H1 (cell line): Measurements from ENCODE around the gene OAS3. TPM values are rescaled to one million over a fixed set of nuclear protein-coding genes. Genes with fewer than 3 reads are reported as not detected.

Source experiments
- CTCF ChIA-PET: fragments of 300-600 bp; sonication (Branson Sonifier 250); formaldehyde crosslinking; loops from one replicate; lab custom pipeline; 2021; ENCODE audit not compliant: partially characterized antibody; lab: Charles Lee
- POLR2A ChIA-PET: fragments of 300-600 bp; sonication (Branson Sonifier 250); formaldehyde crosslinking; loops from one replicate; lab custom pipeline; 2021; ENCODE audit warnings: inconsistent platforms; ENCODE audit not compliant: partially characterized antibody; lab: Charles Lee
- DNase-seq, 2 experiments: peaks; one replicate each; pipeline versions ENCODE4 v3.0.0 to v3.0.0-alpha.2; 2010 to 2022; ENCODE audit warnings: low spot score in 2 of 2, low read depth in 1 of 2, mixed read lengths in 1 of 2
- FAIRE-seq: peaks from 2 replicates; lab custom pipeline; 2011; peaks lifted over from hg19 to GRCh38; lab: Jason Lieb, UNC
- H2AFZ ChIP-seq: 2 replicates; pipeline ENCODE4 v1.8.1; 2012; ENCODE audit warnings: low read length, inconsistent platforms
- H2AK5ac ChIP-seq: 2 replicates; pipeline ENCODE4 v1.6.1; 2013; ENCODE audit warnings: low read depth, low read length
- H2BK120ac ChIP-seq: replicated peaks from 2 replicates; pipeline ENCODE3; 2013; ENCODE audit warnings: low read depth, low read length, inconsistent platforms
- H2BK12ac ChIP-seq: 2 replicates; pipeline ENCODE4 v1.6.1; 2013; ENCODE audit warnings: low read depth, low read length
- H2BK15ac ChIP-seq: 2 replicates; pipeline ENCODE4 v1.6.1; 2013; ENCODE audit warnings: low read length
- H2BK20ac ChIP-seq: 2 replicates; pipeline ENCODE4 v1.6.1; 2013; ENCODE audit warnings: low read length
- H2BK5ac ChIP-seq: 2 replicates; pipeline ENCODE4 v1.6.1; 2013; ENCODE audit warnings: low read depth, low read length
- H3K14ac ChIP-seq: 2 replicates; pipeline ENCODE4 v1.6.1; 2013; ENCODE audit warnings: inconsistent platforms; ENCODE audit not compliant: insufficient read length
- H3K18ac ChIP-seq: 2 replicates; pipeline ENCODE4 v1.6.1; 2013; ENCODE audit warnings: low read length; ENCODE audit errors: extremely low read depth
- H3K23ac ChIP-seq: 2 replicates; pipeline ENCODE4 v1.6.1; 2013; ENCODE audit warnings: inconsistent platforms; ENCODE audit not compliant: insufficient read length
- H3K23me2 ChIP-seq: 2 replicates; pipeline ENCODE4 v1.6.1; 2013; ENCODE audit warnings: low read depth, low read length
- H3K27ac ChIP-seq: 2 replicates; pipeline ENCODE4 v1.6.1; 2011; ENCODE audit warnings: low read depth, low read length, inconsistent platforms
- H3K27me3 ChIP-seq, 4 experiments: replicated peaks in 1 of 4; 1 replicate in 1 of 4; 2 replicates in 3 of 4; pipeline versions ENCODE4 v1.6.1 to v1.8.1; 2011 to 2013; ENCODE audit warnings: low read length in 3 of 4, mild to moderate bottlenecking in 3 of 4, inconsistent platforms in 2 of 4, mixed read lengths in 2 of 4, moderate library complexity in 1 of 4; ENCODE audit not compliant: control insufficient read depth in 3 of 4, insufficient read depth in 3 of 4; ENCODE audit errors: extremely low read depth in 1 of 4
- H3K36me3 ChIP-seq, 4 experiments: 2 replicates each; pipeline versions ENCODE4 v1.6.1 to v1.8.1; 2011 to 2013; ENCODE audit warnings: mild to moderate bottlenecking in 4 of 4, low read length in 3 of 4, moderate library complexity in 2 of 4, control low read depth in 1 of 4, inconsistent platforms in 1 of 4; ENCODE audit not compliant: insufficient read depth in 4 of 4, control insufficient read depth in 2 of 4
- H3K4ac ChIP-seq: replicated peaks from 2 replicates; pipeline ENCODE3; 2013; ENCODE audit warnings: low read length, low read depth, mixed read lengths, inconsistent platforms; ENCODE audit not compliant: insufficient read length
- H3K4me1 ChIP-seq, 4 experiments: replicated peaks in 1 of 4; 1 replicate in 1 of 4; 2 replicates in 3 of 4; pipeline versions ENCODE4 v1.6.1 to v1.8.1; 2011 to 2013; ENCODE audit warnings: low read length in 3 of 4, inconsistent platforms in 2 of 4, mixed read lengths in 1 of 4; ENCODE audit not compliant: insufficient read depth in 4 of 4, control insufficient read depth in 3 of 4
- H3K4me2 ChIP-seq, 2 experiments: 2 replicates each; pipeline versions ENCODE4 v1.6.1 to v1.8.1; 2011 to 2013; ENCODE audit warnings: low read depth in 2 of 2, low read length in 2 of 2, control low read depth in 1 of 2, inconsistent platforms in 1 of 2, mild to moderate bottlenecking in 1 of 2; ENCODE audit not compliant: insufficient read depth in 1 of 2
- H3K4me3 ChIP-seq, 4 experiments: fragments of 200-600, 300-600 bp in 1 of 4; sonication (generic), shearing (Covaris generic), sonication (Bioruptor Twin) in 1 of 4; 2 replicates each; pipeline versions ENCODE4 v1.5.1 to v1.8.1; 2011 to 2016; ENCODE audit warnings: low read length in 4 of 4, low read depth in 3 of 4, control low read depth in 2 of 4, inconsistent platforms in 2 of 4, mild to moderate bottlenecking in 2 of 4, mixed read lengths in 1 of 4, moderate library complexity in 1 of 4; ENCODE audit not compliant: insufficient read depth in 2 of 4; ENCODE audit errors: extremely low read depth in 1 of 4
- H3K56ac ChIP-seq: replicated peaks from 2 replicates; pipeline ENCODE3; 2013; ENCODE audit warnings: low read depth, mild to moderate bottlenecking, mixed read lengths, low read length, inconsistent platforms; ENCODE audit not compliant: insufficient read length
- H3K79me1 ChIP-seq: 2 replicates; pipeline ENCODE4 v1.6.1; 2013; ENCODE audit warnings: low read depth, low read length, control low read depth
- H3K79me2 ChIP-seq, 2 experiments: 2 replicates each; pipeline versions ENCODE4 v1.6.1 to v1.8.1; 2012 to 2013; ENCODE audit warnings: low read length in 2 of 2, mild to moderate bottlenecking in 2 of 2, inconsistent platforms in 1 of 2; ENCODE audit not compliant: insufficient read depth in 2 of 2, control insufficient read depth in 1 of 2
- H3K9ac ChIP-seq, 4 experiments: replicated peaks in 1 of 4; 1 replicate in 1 of 4; 2 replicates in 3 of 4; pipeline versions ENCODE4 v1.6.1 to v1.8.1; 2011 to 2013; ENCODE audit warnings: low read depth in 3 of 4, low read length in 3 of 4, control low read depth in 2 of 4, mild to moderate bottlenecking in 2 of 4, moderate library complexity in 2 of 4, inconsistent platforms in 1 of 4; ENCODE audit errors: extremely low read depth in 1 of 4
- H3K9me3 ChIP-seq, 2 experiments: 2 replicates each; pipeline versions ENCODE4 v1.6.1 to v1.8.1; 2012 to 2013; ENCODE audit warnings: mild to moderate bottlenecking in 2 of 2, moderate library complexity in 2 of 2, control low read depth in 1 of 2, inconsistent platforms in 1 of 2, low read depth in 1 of 2, low read length in 1 of 2, mixed read lengths in 1 of 2; ENCODE audit not compliant: insufficient read depth in 2 of 2
- H4K20me1 ChIP-seq, 2 experiments: replicated peaks in 1 of 2; 2 replicates each; pipeline versions ENCODE3 to v1.8.1; 2011 to 2013; ENCODE audit warnings: inconsistent platforms in 2 of 2, low read length in 2 of 2, mild to moderate bottlenecking in 1 of 2; ENCODE audit not compliant: insufficient read depth in 2 of 2, control insufficient read depth in 1 of 2
- H4K5ac ChIP-seq: 2 replicates; pipeline ENCODE4 v1.6.1; 2013; ENCODE audit warnings: low read length, low read depth, mixed read lengths, inconsistent platforms; ENCODE audit not compliant: insufficient read length
- H4K8ac ChIP-seq: 2 replicates; pipeline ENCODE4 v1.8.0; 2013; ENCODE audit warnings: mild to moderate bottlenecking, moderate library complexity, low read length, inconsistent platforms; ENCODE audit not compliant: insufficient read depth; ENCODE audit errors: extremely low read depth
- H4K91ac ChIP-seq: replicated peaks from 2 replicates; pipeline ENCODE3; 2013; ENCODE audit warnings: low read length, mixed read lengths, inconsistent platforms; ENCODE audit not compliant: insufficient read length
- CTBP2 ChIP-seq: IDR thresholded peaks from 2 replicates; pipeline ENCODE4 v1.7.0; 2011; ENCODE audit warnings: borderline replicate concordance, mild to moderate bottlenecking, moderate library complexity, mixed read lengths, low read length; ENCODE audit not compliant: insufficient read depth, insufficient read length
- RAD21 ChIP-seq, 2 experiments: IDR thresholded peaks in 1 of 2; conservative IDR thresholded peaks in 1 of 2; 2 replicates each; pipeline ENCODE4 v1.6.1; 2011; ENCODE audit warnings: low read depth in 2 of 2, low read length in 2 of 2, improper control_type of control experiment in 1 of 2, inconsistent platforms in 1 of 2, mild to moderate bottlenecking in 1 of 2, moderate library complexity in 1 of 2
- SIN3A ChIP-seq, 2 experiments: IDR thresholded peaks in 1 of 2; conservative IDR thresholded peaks in 1 of 2; 2 replicates each; pipeline ENCODE4 v1.6.1; 2011 to 2012; ENCODE audit warnings: low read length in 2 of 2, improper control_type of control experiment in 1 of 2, low read depth in 1 of 2, mild to moderate bottlenecking in 1 of 2
- SUZ12 ChIP-seq: fragments of 200-600 bp; sonication (generic); IDR thresholded peaks from 2 replicates; pipeline ENCODE4 v1.6.1; 2012; ENCODE audit warnings: mild to moderate bottlenecking, inconsistent platforms, low read length, moderate library complexity, mixed read lengths
- WGBS, 2 experiments: shearing (Covaris generic) in 1 of 2; methylation state at CpG; one replicate each; pipeline versions ENCODE4 v1.1.6 to v1.1.7; 2013 to 2015; ENCODE audit warnings: low lambda C conversion rate in 2 of 2, mixed read lengths in 2 of 2, inconsistent platforms in 1 of 2, low coverage in 1 of 2, missing lambda C conversion rate in 1 of 2; ENCODE audit not compliant: insufficient replicate concordance in 2 of 2, insufficient coverage in 1 of 2, insufficient read length in 1 of 2; ENCODE audit errors: extremely low coverage in 1 of 2, missing lambda C conversion rate in 1 of 2; 5-methylcytosine and 5-hydroxymethylcytosine counted together
- polyA plus RNA-seq, 7 experiments: library from polyadenylated mRNA; depleted of rRNA in 3 of 7; stranded (reverse) in 5 of 7; unstranded in 2 of 7; fragments of >200 nt in 5 of 7; fragments of 200-250 nt in 2 of 7; gene quantifications; 1 replicate in 5 of 7; 2 replicates in 1 of 7; 4 replicates in 1 of 7; pipeline versions ENCODE4 v1.2.1 to v1.2.3, GENCODE V29; 2011 to 2013; ENCODE audit warnings: missing spikeins in 2 of 7, mixed read lengths in 2 of 7
- total RNA-seq: library from RNA; stranded (reverse); fragmentation: NEBNext Ultra II Directional; extraction: Animal tissue kit (Norgen Biotek cat#: 25700); gene quantifications from 2 replicates; pipeline ENCODE4 v1.2.1, GENCODE V29; 2021

The OAS3 gene
- total and polyA plus RNA-seq, 2 of the 8 experiments (the other 6 are each of a cell fraction or from before 2014, with no cell fraction given) = 0.73 to 3.7 TPM

- Histone ChIP-seq H3K18ac (no peak overlapping the region), H3K9me3 (peaks cover 0 to 2% of the 10 kb centered on the region in 2 experiments; a peak in 2 of 4 replicates), H2BK20ac (no peak overlapping the region), H3K4ac (no peak overlapping the region), H3K56ac (no peak overlapping the region), H3K9ac (no peak overlapping the region), H2AK5ac (no peak overlapping the region), H3K27me3 (no peaks in the 10 kb centered on the region), H2BK5ac (no peak overlapping the region), H2BK12ac (no peak overlapping the region), H2BK120ac (no peak overlapping the region), H3K23me2 (no peaks in the 10 kb centered on the region; the same call in 1 of the 2 replicates), H4K8ac (no peak overlapping the region), H2BK15ac (no peak overlapping the region), H3K23ac (no peak overlapping the region), H3K4me2 (no peak overlapping the region), H3K79me1 (no peaks in the 10 kb centered on the region), H3K4me3 (no peak overlapping the region), H4K91ac (no peak overlapping the region), H3K79me2 (no peaks in the 10 kb centered on the region), H2AFZ (no peak overlapping the region), H3K27ac (no peak overlapping the region), H3K14ac (no peak overlapping the region), H3K36me3 (no peaks in the 10 kb centered on the region), H3K4me1 (no peaks in the 10 kb centered on the region; a peak in 1 of 7 replicates), H4K5ac (no peak overlapping the region), H4K20me1 (no peaks in the 10 kb centered on the region)
- WGBS, 2 experiments = 83% methylated on average over 3 of the region's 3 CpGs; no CpG with 5 or more reads in 1 of the 2 experiments
- no peak for TF ChIP-seq RAD21 (IDR thresholded peaks at IDR 0.05 in 1 of 2, conservative IDR thresholded peaks at IDR 0.05 in 1 of 2; ENCODE audit: low read depth in 2 of 2, low read length in 2 of 2)
- TF ChIP-seq CTBP2 = no peak
- TF ChIP-seq SIN3A (conservative IDR thresholded peaks at IDR 0.05 in 1 of 2, IDR thresholded peaks at IDR 0.05 in 1 of 2; ENCODE audit: low read depth in 1 of 2, low read length in 2 of 2) = no peak
- no peak for TF ChIP-seq SUZ12
- FAIRE-seq = no peak
- POLR2A ChIA-PET = interaction anchor here (0.6 to 1.3 kb wide), 2 partner anchors 20 to 153 kb away, joined by 3 read pairs; no protein-coding TSS in a partner anchor
- DNase-seq = no peak
- CTCF ChIA-PET = interaction anchor here (1.2 to 15.8 kb wide), 4 partner anchors 10 to 42 kb away, joined by 3 to 202 read pairs (median 6); partner anchors contain the start of gene OAS2
Measured at GRCh38 chr12:112988224-112988623, 50.0 kb downstream of the OAS3 start.
